MM.1S (cell line): ENCODE data around the gene GTPBP3.

Source experiments
- DNase-seq: peaks from one replicate; pipeline ENCODE4 v3.0.0-alpha.2; 2015
- H2AFZ ChIP-seq: fragments of 300-600 bp; sonication (generic); 2 replicates; pipeline ENCODE4 v1.6.0; 2016; ENCODE audit warnings: antibody characterized with exemption, low read length
- H3F3A ChIP-seq: fragments of 300-600 bp; sonication (generic); 2 replicates; pipeline ENCODE4 v1.6.1; 2016; ENCODE audit warnings: mild to moderate bottlenecking, antibody characterized with exemption, low read length, moderate library complexity, mixed read lengths; ENCODE audit not compliant: insufficient read depth
- H3K27ac ChIP-seq: fragments of 300-600 bp; sonication (generic); 2 replicates; pipeline ENCODE4 v1.5.1; 2016; ENCODE audit warnings: mild to moderate bottlenecking, low read length
- H3K27me3 ChIP-seq: fragments of 300-600 bp; sonication (generic); replicated peaks from 2 replicates; pipeline ENCODE4 v1.6.0; 2016; ENCODE audit warnings: low read length; ENCODE audit not compliant: insufficient read depth
- H3K36me3 ChIP-seq: fragments of 300-600 bp; sonication (generic); replicated peaks from 2 replicates; pipeline ENCODE4 v1.6.1; 2016; ENCODE audit warnings: mild to moderate bottlenecking, low read length, mixed read lengths; ENCODE audit not compliant: insufficient read depth
- H3K4me1 ChIP-seq: fragments of 300-600 bp; sonication (generic); 2 replicates; pipeline ENCODE4 v1.6.1; 2016; ENCODE audit warnings: low read length, mixed read lengths
- H3K4me2 ChIP-seq: fragments of 300-600 bp; sonication (generic); 2 replicates; pipeline ENCODE4 v1.6.0; 2016; ENCODE audit warnings: low read depth, low read length
- H3K4me3 ChIP-seq: fragments of 300-600 bp; sonication (generic); 2 replicates; pipeline ENCODE4 v1.5.1; 2016; ENCODE audit warnings: low read length, mixed read lengths
- H3K79me2 ChIP-seq: fragments of 300-600 bp; sonication (generic); 2 replicates; pipeline ENCODE4 v1.6.1; 2016; ENCODE audit warnings: mixed run types, low read length, mixed read lengths
- H3K9ac ChIP-seq: fragments of 300-600 bp; sonication (generic); 2 replicates; pipeline ENCODE4 v1.6.1; 2016; ENCODE audit warnings: low read length, mixed read lengths
- H3K9me2 ChIP-seq: fragments of 300-600 bp; sonication (generic); replicated peaks from 2 replicates; pipeline ENCODE4 v1.6.1; 2016; ENCODE audit warnings: mild to moderate bottlenecking, low read length, mixed read lengths; ENCODE audit not compliant: insufficient read depth
- H3K9me3 ChIP-seq: fragments of 300-600 bp; sonication (generic); replicated peaks from 2 replicates; pipeline ENCODE4 v1.6.1; 2016; ENCODE audit warnings: mild to moderate bottlenecking, low read length, mixed read lengths; ENCODE audit not compliant: insufficient read depth
- H4K20me1 ChIP-seq: fragments of 300-600 bp; sonication (generic); 2 replicates; pipeline ENCODE4 v1.6.1; 2016; ENCODE audit warnings: mild to moderate bottlenecking, low read length, moderate library complexity, mixed read lengths; ENCODE audit not compliant: insufficient read depth
- EZH2 ChIP-seq: fragments of 300-600 bp; sonication (generic); optimal IDR thresholded peaks from 2 replicates; pipeline ENCODE3; 2017; ENCODE audit warnings: low read depth, mild to moderate bottlenecking, antibody characterized with exemption, low read length, mixed read lengths
- EZH2phosphoT487 ChIP-seq: fragments of 300-600 bp; sonication (generic); IDR thresholded peaks from 2 replicates; pipeline ENCODE4 v1.6.1; 2018; ENCODE audit warnings: antibody characterized with exemption, low read length
- TF ChIP-seq, protein P1 (sequence below): fragments of 300-600 bp; sonication (generic); IDR thresholded peaks from 2 replicates; pipeline ENCODE4 v1.5.1; 2016; ENCODE audit warnings: antibody characterized with exemption, low read length, mixed read lengths

Gene GTPBP3

DNA sequence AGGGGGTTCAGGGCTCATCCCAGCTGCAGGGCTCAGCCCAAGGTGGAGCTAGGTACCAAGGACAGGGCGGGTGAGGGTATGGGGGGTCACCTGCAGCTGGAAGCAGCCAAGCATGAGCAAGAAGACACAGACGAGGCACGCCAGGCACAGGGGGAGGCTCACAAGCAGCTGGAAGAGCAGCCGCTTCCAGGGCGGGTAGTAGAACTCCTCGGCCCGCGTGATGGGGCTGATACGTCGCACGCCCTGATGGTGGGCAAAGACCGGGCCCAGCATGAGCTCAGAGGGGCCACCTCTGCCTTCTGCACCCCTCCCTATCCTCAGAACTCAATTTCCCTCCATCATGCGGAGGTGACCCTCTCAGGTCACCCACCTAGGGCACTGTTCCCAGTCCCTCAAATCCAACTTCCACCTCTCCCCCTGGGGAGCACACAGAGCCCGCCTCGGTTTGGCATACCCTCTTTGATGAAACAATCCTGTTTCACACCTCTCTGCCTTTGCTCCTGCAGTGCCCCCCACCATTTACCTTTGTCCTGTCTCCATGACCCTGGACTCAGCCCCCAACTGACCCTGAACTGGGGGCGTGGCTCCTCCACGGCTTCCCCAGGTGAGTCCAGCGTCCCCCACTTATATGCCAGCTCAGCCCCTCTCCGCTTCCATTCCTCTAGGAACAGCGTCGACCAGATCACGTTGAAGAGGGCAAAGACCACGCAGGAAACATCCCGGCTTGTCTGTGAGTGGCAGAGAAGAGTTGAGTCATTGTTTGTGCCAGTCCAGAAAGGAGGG lies 6.9 kb upstream of the GTPBP3 start:
- no peaks in the 10 kb centered on the region for H3K9me3 ChIP-seq
- DNase-seq: no peak
- peaks cover 38% of the 10 kb centered on the region for H3K27me3 ChIP-seq
- TF ChIP-seq, protein P1, sequence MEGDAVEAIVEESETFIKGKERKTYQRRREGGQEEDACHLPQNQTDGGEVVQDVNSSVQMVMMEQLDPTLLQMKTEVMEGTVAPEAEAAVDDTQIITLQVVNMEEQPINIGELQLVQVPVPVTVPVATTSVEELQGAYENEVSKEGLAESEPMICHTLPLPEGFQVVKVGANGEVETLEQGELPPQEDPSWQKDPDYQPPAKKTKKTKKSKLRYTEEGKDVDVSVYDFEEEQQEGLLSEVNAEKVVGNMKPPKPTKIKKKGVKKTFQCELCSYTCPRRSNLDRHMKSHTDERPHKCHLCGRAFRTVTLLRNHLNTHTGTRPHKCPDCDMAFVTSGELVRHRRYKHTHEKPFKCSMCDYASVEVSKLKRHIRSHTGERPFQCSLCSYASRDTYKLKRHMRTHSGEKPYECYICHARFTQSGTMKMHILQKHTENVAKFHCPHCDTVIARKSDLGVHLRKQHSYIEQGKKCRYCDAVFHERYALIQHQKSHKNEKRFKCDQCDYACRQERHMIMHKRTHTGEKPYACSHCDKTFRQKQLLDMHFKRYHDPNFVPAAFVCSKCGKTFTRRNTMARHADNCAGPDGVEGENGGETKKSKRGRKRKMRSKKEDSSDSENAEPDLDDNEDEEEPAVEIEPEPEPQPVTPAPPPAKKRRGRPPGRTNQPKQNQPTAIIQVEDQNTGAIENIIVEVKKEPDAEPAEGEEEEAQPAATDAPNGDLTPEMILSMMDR: no peak
- TF ChIP-seq EZH2 (no peak), EZH2phosphoT487 (no peak)
- H3K9me2 ChIP-seq: no peaks in the 10 kb centered on the region
- H3K4me2 ChIP-seq: no peak overlapping the region
- H3K79me2 ChIP-seq: no peaks in the 10 kb centered on the region
- H4K20me1 ChIP-seq: no peaks in the 10 kb centered on the region
- 0 out of 2 replicates have a peak, but pooled peaks cover 5% of the 10 kb centered on the region for H3K4me1 ChIP-seq
- H3K9ac ChIP-seq: no peak overlapping the region
- no peak overlapping the region for H3K27ac ChIP-seq
- H3F3A ChIP-seq: peaks cover 9% of the 10 kb centered on the region; the same call in 1 of the 2 replicates
- no peak overlapping the region for H2AFZ ChIP-seq
- H3K36me3 ChIP-seq: no peaks in the 10 kb centered on the region
- H3K4me3 ChIP-seq: no peak overlapping the region

DNA sequence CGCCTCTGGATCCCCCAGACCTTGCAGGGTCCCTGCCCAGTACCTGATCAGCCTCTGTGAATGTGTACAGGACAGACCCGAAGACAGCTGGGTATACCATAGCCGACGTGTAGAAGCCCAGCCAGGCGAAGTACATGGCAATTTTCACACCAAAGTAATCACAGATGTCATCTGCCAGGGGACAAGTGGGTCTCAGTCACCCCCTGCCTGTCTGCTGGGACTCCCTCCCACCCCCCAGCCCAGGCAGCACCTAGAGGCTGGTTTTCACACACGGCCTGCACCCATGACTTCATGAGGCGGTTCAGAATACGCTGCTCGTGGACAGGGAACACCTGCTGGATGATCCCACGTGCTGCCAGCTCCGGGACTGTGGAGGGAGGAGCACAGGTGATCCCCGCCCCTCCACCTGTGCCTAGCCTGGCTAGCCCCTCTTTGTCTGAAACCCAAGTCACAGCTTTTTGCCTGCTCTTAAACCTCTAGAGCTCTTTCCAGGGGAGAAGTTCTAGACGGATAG lies 6.3 kb upstream of the GTPBP3 start:
- Histone ChIP-seq H3K9me3 (no peaks in the 10 kb centered on the region), H3K36me3 (no peaks in the 10 kb centered on the region), H3K4me3 (no peak overlapping the region), H3K4me1 (0 out of 2 replicates have a peak, but pooled peaks cover 5% of the 10 kb centered on the region), H3K9me2 (no peaks in the 10 kb centered on the region), H2AFZ (no peak overlapping the region), H4K20me1 (no peaks in the 10 kb centered on the region), H3K79me2 (no peaks in the 10 kb centered on the region), H3K4me2 (no peak overlapping the region), H3K9ac (no peak overlapping the region), H3F3A (peaks cover 10% of the 10 kb centered on the region), H3K27ac (no peak overlapping the region), H3K27me3 (peaks cover 38% of the 10 kb centered on the region)
- DNase-seq: no peak
- TF ChIP-seq, protein P1: no peak
- TF ChIP-seq EZH2phosphoT487 (no peak), EZH2 (no peak)

DNA sequence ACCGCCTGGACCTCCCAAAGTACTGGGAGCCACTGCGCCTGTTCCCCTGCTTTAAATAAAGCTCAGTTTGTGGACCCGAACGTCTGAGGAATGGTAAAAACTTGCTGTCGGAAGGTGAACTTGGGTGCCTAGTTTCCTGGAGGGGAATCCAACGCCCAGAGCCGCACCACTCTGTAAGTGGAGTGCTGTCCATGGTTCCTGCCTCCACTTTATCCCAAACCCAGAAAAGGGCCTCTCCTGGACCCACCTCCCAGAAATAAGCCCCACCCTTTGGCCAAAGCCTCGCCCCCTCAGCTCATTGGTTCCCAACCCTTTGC lies 5.0 kb upstream of the GTPBP3 start:
- Histone ChIP-seq H2AFZ (no peak overlapping the region), H3K9ac (no peak overlapping the region), H3K9me3 (no peaks in the 10 kb centered on the region), H3K9me2 (no peaks in the 10 kb centered on the region), H3K27me3 (peaks cover 38% of the 10 kb centered on the region), H4K20me1 (no peaks in the 10 kb centered on the region), H3F3A (peaks cover 18% of the 10 kb centered on the region), H3K4me2 (no peak overlapping the region), H3K4me3 (no peak overlapping the region), H3K79me2 (no peaks in the 10 kb centered on the region), H3K27ac (no peak overlapping the region), H3K36me3 (no peaks in the 10 kb centered on the region), H3K4me1 (0 out of 2 replicates have a peak, but pooled peaks cover 5% of the 10 kb centered on the region)
- TF ChIP-seq EZH2phosphoT487 (no peak), EZH2 (no peak)
- TF ChIP-seq, protein P1: no peak
- no peak for DNase-seq
